IMR-90 (cell line): ENCODE results near the gene SAGE1. TPM values are rescaled to one million over a fixed set of nuclear protein-coding genes. Genes with fewer than 3 reads are reported as not detected.

Experiments used
- ATAC-seq: fragments of 200-7000 bp; cut with Tn5 transposase; 2 replicates; pipeline ENCODE4 v1.9.1; 2020; ENCODE audit warnings: low read depth, mild to moderate bottlenecking, moderate library complexity
- Bru-seq: library from RNA; stranded (reverse); fragments of 400-500 nt; gene quantifications from one replicate; lab custom pipeline; 2021; lab: Mats Ljungman, UMichigan
- BruChase-seq, 2 experiments: library from RNA; stranded (reverse); fragments of 400-500 nt; gene quantifications; one replicate each; lab custom pipeline; 2021; lab: Mats Ljungman, UMichigan
- BruUV-seq: library from RNA; stranded (reverse); fragments of 400-500 nt; replicated peaks from 2 replicates; lab custom pipeline; 2021; lab: Mats Ljungman, UMichigan
- CTCF ChIA-PET: fragments of 300-600 bp; formaldehyde crosslinking; extraction: SDS; loops from one replicate; lab custom pipeline; 2021; ENCODE audit warnings: antibody characterized with exemption; lab: Yijun Ruan, JAX
- POLR2A ChIA-PET: fragments of 300-600 bp; sonication (Branson Sonifier 250); formaldehyde crosslinking; loops from one replicate; lab custom pipeline; 2022; ENCODE audit warnings: antibody characterized with exemption; ENCODE audit not compliant: unreplicated experiment; lab: Charles Lee
- DNase-seq: peaks from one replicate; pipeline ENCODE4 v3.0.0; 2013
- H2AFZ ChIP-seq: replicated peaks from 2 replicates; pipeline ENCODE3; 2013; ENCODE audit warnings: low read length, mild to moderate bottlenecking; ENCODE audit not compliant: poor library complexity
- H2AK5ac ChIP-seq: 2 replicates; pipeline ENCODE4 v1.6.1; 2013; ENCODE audit warnings: low read depth, low read length, inconsistent platforms
- H2AK9ac ChIP-seq: replicated peaks from 2 replicates; pipeline ENCODE3; 2013; ENCODE audit warnings: mild to moderate bottlenecking, low read depth, low read length, moderate library complexity; ENCODE audit not compliant: poor library complexity
- H2BK120ac ChIP-seq: 2 replicates; pipeline ENCODE4 v1.6.1; 2013; ENCODE audit warnings: low read depth, low read length, inconsistent platforms
- H2BK15ac ChIP-seq: 3 replicates; pipeline ENCODE4 v1.6.1; 2013; ENCODE audit warnings: low read depth, low read length, inconsistent platforms
- H2BK20ac ChIP-seq: 2 replicates; pipeline ENCODE4 v1.6.1; 2013; ENCODE audit warnings: low read depth, mild to moderate bottlenecking, inconsistent platforms, low read length, moderate library complexity
- H2BK5ac ChIP-seq: 2 replicates; pipeline ENCODE4 v1.6.1; 2013; ENCODE audit warnings: mild to moderate bottlenecking, low read depth, low read length, inconsistent platforms; ENCODE audit not compliant: poor library complexity, severe bottlenecking
- H3K14ac ChIP-seq: replicated peaks from 2 replicates; pipeline ENCODE4 v1.6.1; 2013; ENCODE audit warnings: low read depth, low read length, inconsistent platforms
- H3K18ac ChIP-seq: 2 replicates; pipeline ENCODE4 v1.6.1; 2013; ENCODE audit warnings: low read depth, low read length, control low read depth
- H3K23ac ChIP-seq: 2 replicates; pipeline ENCODE4 v1.6.1; 2013; ENCODE audit warnings: low read depth, low read length, inconsistent platforms
- H3K27ac ChIP-seq: 2 replicates; pipeline ENCODE4 v1.5.1; 2013; ENCODE audit warnings: mild to moderate bottlenecking, control low read depth, low read length; ENCODE audit not compliant: insufficient read depth
- H3K27me3 ChIP-seq: 2 replicates; pipeline ENCODE4 v1.6.1; 2013; ENCODE audit warnings: low read length; ENCODE audit not compliant: control insufficient read depth, insufficient read depth
- H3K36me3 ChIP-seq: 2 replicates; pipeline ENCODE4 v1.6.1; 2013; ENCODE audit warnings: low read length, mixed read lengths; ENCODE audit not compliant: control insufficient read depth, insufficient read depth
- H3K4ac ChIP-seq: 2 replicates; pipeline ENCODE4 v1.6.1; 2013; ENCODE audit warnings: low read depth, low read length, inconsistent platforms
- H3K4me1 ChIP-seq: 2 replicates; pipeline ENCODE4 v1.6.1; 2013; ENCODE audit warnings: low read length, mixed read lengths; ENCODE audit not compliant: control insufficient read depth, insufficient read depth
- H3K4me2 ChIP-seq: 2 replicates; pipeline ENCODE4 v1.6.1; 2013; ENCODE audit warnings: low read depth, mild to moderate bottlenecking, control low read depth, low read length, moderate library complexity
- H3K4me3 ChIP-seq: 2 replicates; pipeline ENCODE4 v1.5.1; 2013; ENCODE audit warnings: low read depth, mild to moderate bottlenecking, control low read depth, low read length, moderate library complexity; ENCODE audit not compliant: insufficient read depth
- H3K56ac ChIP-seq: 2 replicates; pipeline ENCODE4 v1.6.1; 2013; ENCODE audit warnings: low read length, inconsistent platforms; ENCODE audit not compliant: insufficient read depth; ENCODE audit errors: extremely low read depth
- H3K79me1 ChIP-seq, 2 experiments: 2 replicates each; pipeline ENCODE4 v1.6.1; 2013; ENCODE audit warnings: low read length in 2 of 2, inconsistent platforms in 1 of 2, low read depth in 1 of 2
- H3K9ac ChIP-seq: 2 replicates; pipeline ENCODE4 v1.6.1; 2013; ENCODE audit warnings: low read depth, low read length, control low read depth
- H3K9me1 ChIP-seq: 2 replicates; pipeline ENCODE4 v1.6.1; 2013; ENCODE audit warnings: low read length, inconsistent platforms; ENCODE audit not compliant: insufficient read depth
- H3K9me3 ChIP-seq: 2 replicates; pipeline ENCODE4 v1.6.1; 2013; ENCODE audit warnings: low read length; ENCODE audit not compliant: control insufficient read depth, insufficient read depth
- H4K20me1 ChIP-seq: 2 replicates; pipeline ENCODE4 v1.6.1; 2013; ENCODE audit warnings: low read length, inconsistent platforms; ENCODE audit not compliant: insufficient read depth
- H4K5ac ChIP-seq: 2 replicates; pipeline ENCODE4 v1.6.1; 2013; ENCODE audit warnings: mild to moderate bottlenecking, low read depth, low read length, control low read depth
- H4K8ac ChIP-seq, 2 experiments: 2 replicates each; pipeline ENCODE4 v1.6.1; 2013; ENCODE audit warnings: low read depth in 2 of 2, low read length in 2 of 2, control low read depth in 1 of 2, inconsistent platforms in 1 of 2
- H4K91ac ChIP-seq: 2 replicates; pipeline ENCODE4 v1.6.1; 2013; ENCODE audit warnings: low read depth, low read length, inconsistent platforms; ENCODE audit not compliant: insufficient read depth
- CHD1 ChIP-seq: IDR thresholded peaks from 2 replicates; pipeline ENCODE4 v1.6.1; 2012; ENCODE audit warnings: low read depth, low read length, improper control_type of control experiment
- CTCF ChIP-seq: conservative IDR thresholded peaks from 2 replicates; pipeline ENCODE4 v1.5.1; 2012; ENCODE audit warnings: mild to moderate bottlenecking, low read depth, low read length, improper control_type of control experiment
- ELK1 ChIP-seq: fragments of 150-350 bp; IDR thresholded peaks from 2 replicates; pipeline ENCODE4 v1.6.1; 2016; ENCODE audit warnings: low read depth, mild to moderate bottlenecking, low read length, moderate library complexity, borderline replicate concordance
- FOS ChIP-seq: fragments of 150-350 bp; IDR thresholded peaks from 2 replicates; pipeline ENCODE4 v1.6.1; 2016; ENCODE audit warnings: low read depth, low read length
- MAFK ChIP-seq: IDR thresholded peaks from 2 replicates; pipeline ENCODE4 v1.6.1; 2012; ENCODE audit warnings: low read depth, low read length, improper control_type of control experiment
- MAZ ChIP-seq: IDR thresholded peaks from 2 replicates; pipeline ENCODE4 v1.6.1; 2012; ENCODE audit warnings: low read depth, mild to moderate bottlenecking, low read length, improper control_type of control experiment, moderate library complexity, borderline replicate concordance
- MXI1 ChIP-seq: IDR thresholded peaks from 2 replicates; pipeline ENCODE4 v1.6.1; 2012; ENCODE audit warnings: low read depth, mild to moderate bottlenecking, low read length, moderate library complexity, borderline replicate concordance
- NFE2L2 ChIP-seq: fragments of 150-350 bp; IDR thresholded peaks from 2 replicates; pipeline ENCODE4 v1.6.1; 2016; ENCODE audit warnings: low read depth, mild to moderate bottlenecking, low read length
- POLR2A ChIP-seq: IDR thresholded peaks from 2 replicates; pipeline ENCODE4 v1.6.1; 2012; ENCODE audit warnings: mild to moderate bottlenecking, low read depth, low read length
- RAD21 ChIP-seq: IDR thresholded peaks from 2 replicates; pipeline ENCODE4 v1.6.1; 2012; ENCODE audit warnings: low read length, improper control_type of control experiment
- RFX5 ChIP-seq: IDR thresholded peaks from 2 replicates; pipeline ENCODE4 v1.8.0; 2012; ENCODE audit warnings: low read depth, mild to moderate bottlenecking, low read length, moderate library complexity
- SMC3 ChIP-seq: fragments of 150-350 bp; IDR thresholded peaks from 2 replicates; pipeline ENCODE4 v1.6.1; 2016; ENCODE audit warnings: low read depth, mild to moderate bottlenecking, antibody characterized with exemption, low read length, moderate library complexity
- USF2 ChIP-seq: fragments of 150-350 bp; IDR thresholded peaks from 2 replicates; pipeline ENCODE4 v1.6.1; 2017; ENCODE audit warnings: mild to moderate bottlenecking, antibody characterized with exemption, low read length, low read depth
- WGBS, 2 experiments: methylation state at CpG; one replicate each; pipeline versions ENCODE4 v1.1.5 to v1.1.7; 2013; ENCODE audit warnings: missing lambda C conversion rate in 2 of 2; ENCODE audit not compliant: insufficient read length in 1 of 2; ENCODE audit errors: extremely low coverage in 2 of 2; 5-methylcytosine and 5-hydroxymethylcytosine counted together
- dilution Hi-C: fragments of 300-500 bp; cut with HindIII; formaldehyde crosslinking; loops from one replicate; pipeline ENCODE4 v1.14.3; 2018; ENCODE audit warnings: low sequenced_read_pairs; ENCODE audit not compliant: unreplicated experiment
- in situ Hi-C: fragments of 300-500 bp; cut with MboI; formaldehyde crosslinking; loops from 3 replicates; pipeline ENCODE4 v1.14.3; 2019; ENCODE audit warnings: low sequenced_read_pairs, inconsistent platforms, mixed read lengths
- intact Hi-C: fragments of 100-400 bp; cut with micrococcal nuclease; formaldehyde crosslinking; loops from 2 replicates; pipeline ENCODE4 v1.10.0; 2022
- long read RNA-seq: library from polyadenylated mRNA; unstranded; transcript quantifications from one replicate; pipeline ENCODE4 v2.0.0, GENCODE V29; 2021; ENCODE audit not compliant: unreplicated experiment
- polyA plus RNA-seq, 3 experiments: library from polyadenylated mRNA; depleted of rRNA; stranded (reverse); fragments of >200 nt; gene quantifications; 2 replicates each; pipeline ENCODE4 v1.2.3, GENCODE V29; 2012; ENCODE audit warnings: low replicate concordance in 1 of 3
- total RNA-seq: library from RNA; depleted of rRNA; stranded (reverse); fragments of >200 nt; gene quantifications from 2 replicates; pipeline ENCODE4 v1.2.3, GENCODE V29; 2012; rRNA removed

SAGE1 gene
- total RNA-seq (not detected in 2 replicates), polyA plus RNA-seq (2012; rRNA removed) (not detected in 2 replicates), Bru-seq, nascent RNA (not detected), BruChase-seq, experiment 1, labeled RNA remaining after a 6-hour chase (not detected), BruChase-seq, experiment 2, labeled RNA remaining after a 2-hour chase (not detected)
- polyA plus RNA-seq (2012; cell fraction: cytosol; rRNA removed): not detected in 2 replicates
- polyA plus RNA-seq (2012; cell fraction: nucleus; rRNA removed; ENCODE audit: low replicate concordance): not detected in 2 replicates
- long read RNA-seq: 0 reads

- Histone ChIP-seq H4K8ac (no peak within 1 kb of the TSS), H3K27ac (no peak within 1 kb of the TSS), H4K91ac (no peak within 1 kb of the TSS), H3K4me2 (no peak within 1 kb of the TSS), H3K23ac (no peak within 1 kb of the TSS), H2AFZ (no peak within 1 kb of the TSS), H3K36me3 (no peaks in the 10 kb centered on the region), H4K20me1 (no peaks in the 10 kb centered on the region), H3K9me3 (peaks cover 3% of the 10 kb centered on the region; the same call in 1 of the 2 replicates), H3K18ac (no peak within 1 kb of the TSS), H2BK15ac (no peak within 1 kb of the TSS), H4K5ac (no peak within 1 kb of the TSS), H3K9me1 (no peaks in the 10 kb centered on the region), H2AK5ac (no peak within 1 kb of the TSS), H2BK5ac (no peak within 1 kb of the TSS), H3K56ac (no peak within 1 kb of the TSS), H3K9ac (no peak within 1 kb of the TSS), H2AK9ac (no peak within 1 kb of the TSS), H2BK120ac (no peak within 1 kb of the TSS), H3K4me3 (no peak within 1 kb of the TSS), H2BK20ac (no peak within 1 kb of the TSS), H3K4me1 (no peaks in the 10 kb centered on the region), H3K14ac (no peak within 1 kb of the TSS), H3K4ac (no peak within 1 kb of the TSS), H3K79me1 (no peaks in the 10 kb centered on the region), H3K27me3 (no peaks in the 10 kb centered on the region)
- in situ Hi-C loops (no loop called here), dilution Hi-C loops (no loop called here), intact Hi-C loops (no loop called here)
- DNase-seq: no peak
- no peak for ATAC-seq
- TF ChIP-seq MAFK (no peak), CTCF (no peak), ELK1 (no peak), USF2 (no peak), FOS (no peak), SMC3 (no peak), CHD1 (no peak), MAZ (no peak), NFE2L2 (no peak), POLR2A (no peak), RAD21 (no peak), RFX5 (no peak), MXI1 (no peak)
- CTCF ChIA-PET: no interaction called here
- POLR2A ChIA-PET: no interaction called here
- no TSS peak for BruUV-seq
- 80% methylated on average over 4 of the region's 22 CpGs; no CpG with 5 or more reads in 1 of the 2 experiments for WGBS, 2 experiments
Observed at GRCh38 chrX:135893294-135893817, at the start of gene SAGE1, which contains the start of gene CT45A10. TSS of gene SAGE1 (plus strand) at chrX:135893716. CDS start at chrX:135896243, 2,527 bp downstream. TSS of gene CT45A10 (minus strand) at chrX:135893444. CDS start at chrX:135885344, 8,100 bp downstream.
